Right lobe of liver (tissue), 6 donors: ENCODE results near the gene PAX8. TPM values are rescaled to one million over a fixed set of nuclear protein-coding genes. Genes with fewer than 3 reads are reported as not detected.
"Not testable (repeated sequence)": the region's sequence is repeated elsewhere in the genome, so short reads cannot be mapped to it uniquely, and the experiment has no call there.

ENCODE experiments used
- ATAC-seq, 4 donors: fragments of 200-7000 bp; cut with Tn5 transposase; one replicate each; pipeline ENCODE4 v1.9.1; 2020; ENCODE audit warnings: mild to moderate bottlenecking in 4 of 4, moderate library complexity in 4 of 4
- DNase-seq, 3 donors: peaks; one replicate each; pipeline ENCODE4 v3.0.0-alpha.2; 2020
- H3K27ac ChIP-seq, 3 donors: fragments of 200-600 bp; one replicate each; pipeline ENCODE4 v1.8.0; 2022
- H3K27me3 ChIP-seq, 2 donors: fragments of 200-600 bp; one replicate each; pipeline ENCODE4 v1.8.0; 2022
- H3K36me3 ChIP-seq, 4 donors: fragments of 200-600 bp; sonication (generic) in 1 of 4; one replicate each; pipeline versions ENCODE4 v1.5.1 to v1.8.0; 2017 to 2022; ENCODE audit warnings: control low read depth in 1 of 4
- H3K4me1 ChIP-seq, 4 donors: fragments of 200-600 bp; sonication (generic) in 1 of 4; one replicate each; pipeline versions ENCODE4 v1.5.1 to v1.8.0; 2017 to 2022; ENCODE audit warnings: control low read depth in 1 of 4
- H3K4me3 ChIP-seq, 3 donors: fragments of 200-600 bp; one replicate each; pipeline ENCODE4 v1.8.0; 2022
- H3K9me3 ChIP-seq, 4 donors: fragments of 200-600 bp; sonication (generic) in 1 of 4; one replicate each; pipeline versions ENCODE4 v1.5.1 to v1.8.0; 2017 to 2022; ENCODE audit warnings: control low read depth in 1 of 4
- POLR2A ChIP-seq: fragments of 450-650 bp; IDR thresholded peaks from one replicate; pipeline ENCODE4 v1.6.1; 2017; ENCODE audit warnings: antibody characterized with exemption, mild to moderate bottlenecking
- WGBS: methylation state at CpG from one replicate; pipeline ENCODE4 v1.1.6; 2018; ENCODE audit warnings: low coverage, low lambda C conversion rate; ENCODE audit not compliant: insufficient coverage; ENCODE audit errors: missing lambda C conversion rate; 5-methylcytosine and 5-hydroxymethylcytosine counted together
- intact Hi-C, 2 donors: fragments of 100-400 bp; cut with DNase I; formaldehyde crosslinking; loops; one replicate each; pipeline versions ENCODE4 v1.11.2 to v1.14.1; 2022
- long read RNA-seq: library from polyadenylated mRNA; unstranded; transcript quantifications from one replicate; pipeline ENCODE4 v2.0.0, GENCODE V29; 2019
- total RNA-seq, 6 experiments: library from RNA; depleted of rRNA in 2 of 6; stranded (reverse); fragments of >200 nt in 2 of 6; fragmentation: NEBNext Ultra II Directional in 3 of 6; extraction: Animal tissue kit (Norgen Biotek cat#: 25700) in 3 of 6; gene quantifications; one replicate each; pipeline versions ENCODE4 v1.1.0 to v1.2.4, GENCODE V29; 2016 to 2023
- TF ChIP-seq, protein P1 (sequence below), 4 donors: fragments of 200-600 bp in 3 of 4; fragments of 450-650 bp in 1 of 4; IDR thresholded peaks; one replicate each; pipeline versions ENCODE4 v1.5.1 to v1.8.0; 2016 to 2022; ENCODE audit warnings: antibody characterized with exemption in 4 of 4, mild to moderate bottlenecking in 2 of 4
- donor health status: DM: no; HTN: yes; CAD: no.
- donor health status: DM: no; HTN: no; CAD: no.
- donor health status: DM: no; HTN: no; CAD: no.
- donor health status: DM: no; HTN: yes; CAD: no.
- donor health status: DM: no; HTN: yes; CAD: no.

The PAX8 gene
- total RNA-seq: 1 to 10 TPM in 2 of 6 experiments, under 1 TPM in 4; 0.27 to 1.9 (median 0.86) TPM
- long read RNA-seq: 0 reads

DNA sequence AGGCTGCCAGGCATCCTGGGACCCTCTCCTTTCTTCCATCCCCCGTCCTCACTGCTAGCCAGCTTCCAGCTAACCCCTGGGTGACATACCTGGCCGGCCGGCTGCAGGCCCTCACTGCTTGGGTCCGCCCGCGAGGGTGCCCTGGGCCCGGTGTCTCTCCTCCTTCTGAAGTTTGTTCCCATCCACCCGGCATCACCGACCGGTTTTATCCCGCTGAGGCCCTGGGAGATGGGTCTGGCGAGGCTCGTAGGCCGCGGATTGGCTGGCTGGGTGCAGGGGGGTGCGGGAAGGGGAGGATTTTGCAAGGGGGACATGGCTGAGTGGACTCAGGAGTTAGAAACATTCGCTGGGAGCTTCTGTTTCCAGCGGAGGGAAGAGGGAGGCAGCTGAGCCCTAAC is at the start of gene PAX8:
PAX8 (minus strand) TSS at position 180 of the 398 bp plus-strand sequence. CDS start 527 bp downstream, outside the sequence.
- ATAC-seq (no peak), DNase-seq (no peak)
- Histone ChIP-seq H3K36me3 (no peaks in the 10 kb centered on the region), H3K27me3 (peaks cover 0 to 8% of the 10 kb centered on the region in 2 donors), H3K9me3 (no peaks in the 10 kb centered on the region), H3K4me1 (peaks cover 0 to 42% (median 19%) of the 10 kb centered on the region in 4 donors), H3K4me3 (peak within 1 kb of the TSS in 1 of 3 donors; percentile 44), H3K27ac (no peak within 1 kb of the TSS)
- intact Hi-C loops: no loop called here
- 83% methylated on average over 11 of the region's 18 CpGs for WGBS
- no peak for TF ChIP-seq POLR2A
- TF ChIP-seq, protein P1, sequence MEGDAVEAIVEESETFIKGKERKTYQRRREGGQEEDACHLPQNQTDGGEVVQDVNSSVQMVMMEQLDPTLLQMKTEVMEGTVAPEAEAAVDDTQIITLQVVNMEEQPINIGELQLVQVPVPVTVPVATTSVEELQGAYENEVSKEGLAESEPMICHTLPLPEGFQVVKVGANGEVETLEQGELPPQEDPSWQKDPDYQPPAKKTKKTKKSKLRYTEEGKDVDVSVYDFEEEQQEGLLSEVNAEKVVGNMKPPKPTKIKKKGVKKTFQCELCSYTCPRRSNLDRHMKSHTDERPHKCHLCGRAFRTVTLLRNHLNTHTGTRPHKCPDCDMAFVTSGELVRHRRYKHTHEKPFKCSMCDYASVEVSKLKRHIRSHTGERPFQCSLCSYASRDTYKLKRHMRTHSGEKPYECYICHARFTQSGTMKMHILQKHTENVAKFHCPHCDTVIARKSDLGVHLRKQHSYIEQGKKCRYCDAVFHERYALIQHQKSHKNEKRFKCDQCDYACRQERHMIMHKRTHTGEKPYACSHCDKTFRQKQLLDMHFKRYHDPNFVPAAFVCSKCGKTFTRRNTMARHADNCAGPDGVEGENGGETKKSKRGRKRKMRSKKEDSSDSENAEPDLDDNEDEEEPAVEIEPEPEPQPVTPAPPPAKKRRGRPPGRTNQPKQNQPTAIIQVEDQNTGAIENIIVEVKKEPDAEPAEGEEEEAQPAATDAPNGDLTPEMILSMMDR (IDR thresholded peaks at IDR 0.05): no peak

DNA sequence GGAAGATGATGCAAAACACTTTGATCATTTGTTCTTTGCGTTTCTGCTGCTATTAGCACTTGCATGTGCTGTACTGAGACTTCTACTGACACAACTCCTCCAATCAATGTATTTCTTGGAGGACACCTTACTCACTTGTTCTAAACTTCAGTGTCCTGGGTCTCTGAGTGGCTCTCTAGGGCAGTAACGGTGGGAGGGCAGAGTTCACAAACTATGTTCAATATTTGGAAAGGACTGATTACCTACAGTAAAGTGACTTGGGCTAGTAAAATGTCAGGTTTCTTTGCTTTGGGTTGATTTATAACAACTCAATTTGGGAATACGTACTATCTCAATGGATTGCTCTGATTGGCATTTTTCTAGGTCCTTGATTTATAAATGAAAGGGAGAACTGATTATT is 49.3 kb upstream of the PAX8 start:
- H3K27ac ChIP-seq: peak overlapping the region in 2 of 3 donors; percentile 9 to 62
- H3K27me3 ChIP-seq: no peaks in the 10 kb centered on the region
- intact Hi-C loops: no loop called here
- ATAC-seq: peak; percentile 28 to 67 (median 62)
- H3K36me3 ChIP-seq: no peaks in the 10 kb centered on the region
- H3K4me3 ChIP-seq: no peak overlapping the region
- DNase-seq: no peak
- H3K4me1 ChIP-seq: peaks cover 0 to 29% (median 0%) of the 10 kb centered on the region in 4 donors
- WGBS: 31% methylated on average over 3 of the region's 3 CpGs
- no peaks in the 10 kb centered on the region for H3K9me3 ChIP-seq
- TF ChIP-seq, protein P1 (IDR thresholded peaks at IDR 0.05): no peak
- no peak for TF ChIP-seq POLR2A

DNA sequence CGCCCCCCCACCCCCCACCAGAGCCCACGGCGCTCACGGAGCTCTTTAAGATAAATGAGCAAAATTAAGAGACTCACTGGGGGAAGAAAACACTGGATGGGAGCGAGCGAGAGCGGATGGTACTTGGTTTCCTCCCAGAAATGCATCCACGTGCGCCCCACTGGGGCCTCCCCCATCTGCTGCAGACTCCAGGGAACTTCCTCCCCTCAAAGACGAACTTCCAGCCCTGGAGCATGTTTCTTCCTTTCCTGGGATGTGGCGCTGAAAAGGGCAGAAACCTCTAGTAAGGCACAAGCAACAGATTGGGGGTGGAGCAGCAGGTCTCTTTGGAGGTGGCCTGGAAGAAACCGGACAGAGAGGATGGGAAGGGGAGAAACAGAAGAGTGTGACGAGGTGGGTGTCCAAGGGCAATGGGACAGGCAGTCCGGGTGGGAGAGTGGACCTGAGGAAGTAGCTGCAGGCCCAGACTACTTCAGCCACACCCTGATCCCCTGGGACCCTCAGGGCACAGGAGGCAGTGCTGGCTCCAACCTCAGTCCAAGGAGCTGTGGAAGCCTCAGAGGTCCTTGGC is 46.5 kb upstream of the PAX8 start:
- H3K36me3 ChIP-seq, H3K9me3 ChIP-seq, H3K27me3 ChIP-seq, DNase-seq, intact Hi-C loops: not testable (repeated sequence)
- WGBS: 8% methylated on average over 7 of the region's 14 CpGs
- Histone ChIP-seq H3K27ac (peak overlapping the region; percentile 60 to 79 (median 73)), H3K4me1 (peaks cover 0 to 29% (median 0%) of the 10 kb centered on the region in 4 donors), H3K4me3 (peak overlapping the region; percentile 40 to 60 (median 58))
- ATAC-seq: peak; percentile 13 to 43 (median 32)

DNA sequence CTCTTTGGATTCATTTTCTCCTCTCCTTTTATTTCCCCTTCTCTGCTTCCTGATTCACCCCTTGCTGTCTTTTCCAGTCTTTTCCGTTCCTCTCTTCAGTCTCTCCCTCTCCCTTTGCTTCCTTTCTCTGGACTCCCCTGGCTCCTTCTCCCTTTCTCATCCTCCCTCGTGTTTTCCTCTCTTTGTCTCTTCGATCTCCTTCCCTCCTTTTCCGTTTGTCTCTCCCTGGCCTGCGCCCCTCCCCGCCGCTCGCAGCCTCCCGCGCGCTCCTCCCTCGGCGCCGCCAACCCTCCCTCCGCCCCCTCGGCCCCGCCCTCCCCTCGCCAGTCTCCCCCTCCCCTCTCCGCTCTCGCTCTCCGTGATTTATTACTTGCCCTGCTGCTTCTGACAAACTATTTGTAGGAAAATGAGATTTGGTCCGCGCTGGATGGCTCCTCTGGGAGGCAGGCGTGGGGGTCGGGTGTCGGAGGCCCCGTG is 46.0 kb upstream of the PAX8 start:
- TF ChIP-seq, protein P1 (IDR thresholded peaks at IDR 0.05): no peak
- TF ChIP-seq POLR2A: no peak
- Histone ChIP-seq H3K4me1 (peaks cover 0 to 29% (median 0%) of the 10 kb centered on the region in 4 donors), H3K27ac (peak overlapping the region; percentile 60 to 79 (median 73)), H3K4me3 (peak overlapping the region; percentile 40 to 60 (median 58)), H3K36me3 (no peaks in the 10 kb centered on the region), H3K9me3 (no peaks in the 10 kb centered on the region), H3K27me3 (no peaks in the 10 kb centered on the region)
- intact Hi-C loops: no loop called here
- ATAC-seq (peak; percentile 77 to 87 (median 82)), DNase-seq (peak; percentile 66 to 72 (median 67))
- under 1% methylated on average over 26 of the region's 27 CpGs for WGBS

DNA sequence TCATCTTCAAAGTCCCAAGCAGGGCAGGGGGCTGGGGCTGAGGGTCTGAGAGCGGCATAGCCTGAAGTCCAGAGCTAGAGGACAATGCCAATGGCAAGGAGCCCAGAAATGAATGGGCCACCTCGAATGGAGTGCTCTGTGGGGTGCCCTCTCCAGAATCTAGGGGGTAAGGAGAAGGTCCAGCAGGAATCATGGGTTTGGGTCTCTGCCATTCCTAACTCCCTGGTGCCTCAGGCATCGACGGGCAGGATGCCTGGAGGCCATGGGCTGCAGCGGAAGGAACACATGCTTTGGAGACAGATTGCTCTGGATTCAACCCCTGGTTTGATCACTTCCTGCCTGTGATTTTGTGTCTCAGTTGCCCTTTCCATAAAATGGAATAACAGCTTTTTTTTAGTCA is 44.4 kb upstream of the PAX8 start:
- H3K27ac ChIP-seq, intact Hi-C loops, H3K9me3 ChIP-seq, ATAC-seq, H3K27me3 ChIP-seq, DNase-seq, H3K36me3 ChIP-seq, H3K4me3 ChIP-seq: not testable (repeated sequence)
- WGBS: 72% methylated on average over 2 of the region's 5 CpGs
- H3K4me1 ChIP-seq: peaks cover 0 to 17% (median 0%) of the 10 kb centered on the region in 4 donors

DNA sequence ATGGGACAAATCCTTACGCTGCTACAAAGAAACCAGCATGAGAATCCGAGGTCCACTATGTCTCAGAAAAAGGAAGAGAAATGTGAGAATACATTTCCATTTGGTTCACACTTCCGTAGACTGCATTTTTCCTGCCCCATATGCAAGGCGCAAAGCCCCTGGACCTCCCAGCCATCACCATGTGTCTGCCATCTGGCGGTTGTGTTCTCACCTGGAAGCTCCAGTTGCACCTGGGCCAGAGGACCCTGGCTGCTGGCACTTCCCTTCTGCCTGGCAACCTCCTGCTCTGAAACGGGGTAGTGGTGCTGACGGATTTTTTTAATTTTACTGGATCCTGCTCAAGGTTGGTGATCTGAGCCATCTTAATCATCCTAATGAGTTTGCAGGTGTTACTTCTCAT is 41.4 kb upstream of the PAX8 start:
- DNase-seq, H3K27me3 ChIP-seq, H3K36me3 ChIP-seq, H3K4me3 ChIP-seq, H3K9me3 ChIP-seq, ATAC-seq, H3K4me1 ChIP-seq, H3K27ac ChIP-seq, intact Hi-C loops: not testable (repeated sequence)
- 78% methylated on average over 4 of the region's 7 CpGs for WGBS

DNA sequence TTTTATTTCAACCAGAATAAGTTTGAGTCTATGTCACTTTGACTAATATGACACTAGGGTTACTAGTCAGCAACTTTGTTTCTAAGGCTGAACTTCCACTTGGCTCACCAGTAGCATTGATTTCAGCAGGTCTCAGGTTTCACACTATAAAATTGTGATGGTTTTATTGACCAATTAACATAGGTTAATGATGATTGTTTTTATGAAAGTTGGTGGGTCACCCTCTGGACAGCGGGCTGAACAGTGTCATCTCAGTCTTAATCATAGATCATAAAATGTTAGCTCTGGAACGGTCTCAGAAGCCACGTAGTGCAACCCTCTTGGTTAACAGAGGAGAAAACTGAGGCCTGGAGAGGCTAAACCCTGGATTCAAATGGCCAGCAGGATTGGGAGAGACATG is 40.2 kb upstream of the PAX8 start:
- DNase-seq, intact Hi-C loops, H3K27me3 ChIP-seq, H3K36me3 ChIP-seq, H3K9me3 ChIP-seq, H3K4me1 ChIP-seq, ATAC-seq, H3K27ac ChIP-seq, H3K4me3 ChIP-seq: not testable (repeated sequence)
- 98% methylated on average over 3 of the region's 3 CpGs for WGBS
